ES-I3 (cell line): ENCODE measurements around the gene OR10A7.
"Not testable (repeated sequence)": the region's sequence is repeated elsewhere in the genome, so short reads cannot be mapped to it uniquely, and the experiment has no call there.

ENCODE experiments used
- H3K36me3 ChIP-seq: 2 replicates; pipeline ENCODE4 v1.6.1; 2013; ENCODE audit warnings: mild to moderate bottlenecking, low read length, control low read depth, moderate library complexity; ENCODE audit not compliant: insufficient read depth
- H3K4me1 ChIP-seq: 2 replicates; pipeline ENCODE4 v1.6.1; 2013; ENCODE audit warnings: mild to moderate bottlenecking, control low read depth, low read length; ENCODE audit not compliant: insufficient read depth
- H3K9ac ChIP-seq: 2 replicates; pipeline ENCODE4 v1.6.1; 2013; ENCODE audit warnings: low read depth, mild to moderate bottlenecking, low read length, moderate library complexity
- H3K9me3 ChIP-seq: 2 replicates; pipeline ENCODE4 v1.6.1; 2013; ENCODE audit warnings: mild to moderate bottlenecking, low read length, moderate library complexity; ENCODE audit not compliant: control insufficient read depth, insufficient read depth

The OR10A7 gene, protein sequence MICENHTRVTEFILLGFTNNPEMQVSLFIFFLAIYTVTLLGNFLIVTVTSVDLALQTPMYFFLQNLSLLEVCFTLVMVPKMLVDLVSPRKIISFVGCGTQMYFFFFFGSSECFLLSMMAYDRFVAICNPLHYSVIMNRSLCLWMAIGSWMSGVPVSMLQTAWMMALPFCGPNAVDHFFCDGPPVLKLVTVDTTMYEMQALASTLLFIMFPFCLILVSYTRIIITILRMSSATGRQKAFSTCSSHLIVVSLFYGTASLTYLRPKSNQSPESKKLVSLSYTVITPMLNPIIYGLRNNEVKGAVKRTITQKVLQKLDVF

DNA sequence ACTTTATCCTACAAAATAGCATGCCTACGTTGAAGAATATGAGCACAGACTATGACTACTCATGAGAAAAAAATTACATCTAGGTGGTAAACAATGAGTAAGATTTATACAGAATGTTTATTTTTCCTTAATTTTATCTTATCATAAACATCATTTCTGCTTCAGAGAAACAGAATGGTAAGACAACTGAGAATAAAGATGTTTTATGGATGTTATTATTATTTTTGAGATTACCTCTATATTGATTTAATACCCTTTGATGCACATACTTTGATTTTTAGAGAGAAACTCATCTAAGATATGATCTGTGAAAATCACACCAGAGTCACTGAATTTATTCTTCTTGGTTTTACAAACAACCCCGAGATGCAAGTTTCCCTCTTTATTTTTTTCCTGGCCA is at the start of gene OR10A7:
TSS of gene OR10A7 (plus strand) at position 301 of the 400 bp plus-strand sequence. CDS start at position 301, 0 bp downstream.
- Histone ChIP-seq H3K9me3 (no peaks in the 10 kb centered on the region), H3K36me3 (no peaks in the 10 kb centered on the region), H3K4me1 (no peaks in the 10 kb centered on the region), H3K9ac (no peak within 1 kb of the TSS)

GRCh38 chr12:55171445-55171844 is 49.4 kb upstream of the OR10A7 start:
- Histone ChIP-seq H3K4me1 (no peaks in the 10 kb centered on the region), H3K36me3 (no peaks in the 10 kb centered on the region)

DNA sequence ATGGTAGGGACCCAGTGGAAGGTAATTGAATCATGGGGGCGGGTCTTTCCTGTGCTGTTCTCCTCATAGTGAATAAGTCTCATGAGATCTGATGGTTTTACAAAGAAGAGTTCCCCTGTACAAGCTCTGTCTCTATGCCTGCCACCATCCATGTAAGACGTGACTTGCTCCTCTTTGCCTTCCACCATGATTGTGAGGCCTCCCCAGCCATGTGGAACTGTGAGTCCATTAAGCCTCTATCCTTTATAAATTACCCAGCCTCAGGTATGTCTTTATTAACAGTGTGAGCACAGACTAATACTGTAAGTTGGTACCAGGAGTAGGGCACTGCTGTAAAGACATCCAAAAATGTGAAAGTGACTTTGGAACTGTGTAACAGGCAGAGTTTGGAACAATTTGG is 49.0 kb upstream of the OR10A7 start:
- H3K4me1 ChIP-seq, H3K9ac ChIP-seq, H3K36me3 ChIP-seq, H3K9me3 ChIP-seq: not testable (repeated sequence)

More at GRCh38 chr12:55171445-55171844, 49.4 kb upstream of the OR10A7 start:
- H3K9ac ChIP-seq: no peak overlapping the region
- H3K9me3 ChIP-seq: 0 out of 2 replicates have a peak, but pooled peaks cover 5% of the 10 kb centered on the region

GRCh38 chr12:55172686-55173085 is 48.1 kb upstream of the OR10A7 start:
- Histone ChIP-seq H3K9me3 (0 out of 2 replicates have a peak, but pooled peaks cover 5% of the 10 kb centered on the region), H3K36me3 (no peaks in the 10 kb centered on the region), H3K9ac (no peak overlapping the region), H3K4me1 (no peaks in the 10 kb centered on the region)

DNA sequence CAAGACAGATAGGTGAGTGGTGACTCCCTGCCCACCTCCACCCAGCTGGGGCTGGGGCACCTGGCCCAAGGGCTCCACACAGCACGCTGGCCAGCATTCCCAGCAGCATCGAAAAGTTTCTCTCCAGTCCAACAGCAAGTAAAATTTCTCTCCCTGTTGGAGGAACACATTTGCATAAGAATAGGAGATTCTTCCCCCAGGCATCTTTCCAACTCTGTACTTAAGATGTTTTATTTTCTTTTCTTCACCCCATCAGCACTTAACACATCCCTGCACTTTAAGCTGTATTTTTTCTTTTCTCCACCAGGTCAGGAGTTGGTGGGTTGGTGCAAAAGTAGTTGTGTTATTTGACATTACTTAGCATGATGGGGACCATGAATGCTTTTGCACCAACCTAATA is 47.4 kb upstream of the OR10A7 start:
- Histone ChIP-seq H3K9ac (no peak overlapping the region), H3K4me1 (no peaks in the 10 kb centered on the region), H3K36me3 (no peaks in the 10 kb centered on the region), H3K9me3 (0 out of 2 replicates have a peak, but pooled peaks cover 5% of the 10 kb centered on the region)

DNA sequence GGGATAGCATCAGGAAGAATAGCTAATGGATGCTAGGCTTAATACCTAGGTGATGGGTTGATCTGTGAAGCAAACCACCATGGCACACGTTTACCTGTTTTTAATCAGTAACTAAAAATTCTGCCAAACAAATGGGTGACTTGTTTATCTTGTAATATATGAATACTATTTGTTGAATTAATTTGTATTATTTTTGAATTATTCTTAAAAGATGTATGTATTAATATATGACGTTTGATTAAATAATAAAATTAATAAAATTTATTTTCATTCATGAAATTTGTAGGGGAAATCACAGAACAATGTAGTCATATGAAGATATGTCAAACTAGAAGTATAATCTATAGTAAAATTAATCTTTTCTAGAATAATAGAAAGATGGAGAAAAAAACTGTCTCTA is 32.3 kb upstream of the OR10A7 start:
- Histone ChIP-seq H3K9ac (no peak overlapping the region), H3K9me3 (no peaks in the 10 kb centered on the region; the same call in 1 of the 2 replicates), H3K4me1 (no peaks in the 10 kb centered on the region), H3K36me3 (no peaks in the 10 kb centered on the region)

GRCh38 chr12:55188974-55189556 is 31.8 kb upstream of the OR10A7 start:
- no peaks in the 10 kb centered on the region; the same call in 1 of the 2 replicates for H3K9me3 ChIP-seq
- no peaks in the 10 kb centered on the region for H3K36me3 ChIP-seq
- no peaks in the 10 kb centered on the region for H3K4me1 ChIP-seq
- H3K9ac ChIP-seq: no peak overlapping the region

DNA sequence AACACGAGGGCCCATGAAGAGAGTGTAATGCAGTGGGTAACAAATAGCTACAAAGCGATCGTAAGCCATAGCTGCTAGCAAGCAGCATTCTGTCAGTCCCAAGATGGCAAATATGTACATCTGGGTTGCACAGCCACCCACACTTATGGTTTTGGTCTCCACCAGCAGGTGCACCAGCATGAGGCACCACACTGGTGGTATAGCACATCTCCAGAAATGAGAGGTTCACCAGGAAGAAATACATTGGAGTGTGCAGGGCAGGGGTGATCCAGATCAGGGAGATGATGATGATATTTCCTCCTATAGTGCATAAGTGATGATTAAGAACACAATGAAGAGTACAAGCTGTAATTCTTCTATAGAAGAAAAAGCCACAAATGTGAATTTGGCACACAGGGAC is 26.4 kb upstream of the OR10A7 start:
- Histone ChIP-seq H3K9ac (no peak overlapping the region), H3K9me3 (no peaks in the 10 kb centered on the region; the same call in 1 of the 2 replicates)

GRCh38 chr12:55226523-55226922 is 5.7 kb downstream of the OR10A7 start:
- H3K9me3 ChIP-seq: no peaks in the 10 kb centered on the region

More for the DNA sequence above, 26.4 kb upstream of the OR10A7 start:
- Histone ChIP-seq H3K36me3 (no peaks in the 10 kb centered on the region), H3K4me1 (no peaks in the 10 kb centered on the region)

DNA sequence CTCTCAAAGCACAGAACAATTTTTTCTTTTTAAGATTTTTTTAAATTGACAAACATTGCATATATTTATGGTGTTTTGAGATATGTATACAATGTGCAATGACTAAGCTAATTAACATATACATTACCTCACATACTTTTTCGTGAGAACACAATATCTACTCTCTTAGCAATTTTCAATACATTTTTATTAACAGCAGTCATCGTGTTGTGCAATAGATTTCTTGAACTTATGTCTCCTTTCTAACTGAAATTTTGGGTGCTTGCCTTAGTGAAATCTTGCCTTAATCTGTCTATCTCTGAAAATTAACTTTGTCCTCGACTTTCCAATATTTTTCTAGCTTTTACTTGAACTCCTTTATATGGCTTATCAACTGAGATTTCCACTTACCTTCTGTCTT is 6.8 kb downstream of the OR10A7 start:
- H3K4me1 ChIP-seq: no peaks in the 10 kb centered on the region
- no peak overlapping the region for H3K9ac ChIP-seq
- H3K9me3 ChIP-seq: no peaks in the 10 kb centered on the region
- no peaks in the 10 kb centered on the region for H3K36me3 ChIP-seq

More at GRCh38 chr12:55226523-55226922, 5.7 kb downstream of the OR10A7 start:
- no peak overlapping the region for H3K9ac ChIP-seq
- no peaks in the 10 kb centered on the region for H3K36me3 ChIP-seq
- H3K4me1 ChIP-seq: no peaks in the 10 kb centered on the region

GRCh38 chr12:55244309-55244708 is 23.5 kb downstream of the OR10A7 start, which contains the start of gene OR6C74:
Gene OR6C74 (plus strand): TSS chr12:55244609. CDS start chr12:55247288, 2,679 bp downstream.
- no peak within 1 kb of the TSS for H3K9ac ChIP-seq
- H3K36me3 ChIP-seq: no peaks in the 10 kb centered on the region
- no peaks in the 10 kb centered on the region for H3K9me3 ChIP-seq
- no peaks in the 10 kb centered on the region for H3K4me1 ChIP-seq

- H3K4me1 ChIP-seq: no peaks in the 10 kb centered on the region
- H3K9me3 ChIP-seq: no peaks in the 10 kb centered on the region
- no peaks in the 10 kb centered on the region for H3K36me3 ChIP-seq
- no peak overlapping the region; the same call in 1 of the 2 replicates for H3K9ac ChIP-seq
Observed at GRCh38 chr12:55246159-55246558, 25.3 kb downstream of the OR10A7 start.

DNA sequence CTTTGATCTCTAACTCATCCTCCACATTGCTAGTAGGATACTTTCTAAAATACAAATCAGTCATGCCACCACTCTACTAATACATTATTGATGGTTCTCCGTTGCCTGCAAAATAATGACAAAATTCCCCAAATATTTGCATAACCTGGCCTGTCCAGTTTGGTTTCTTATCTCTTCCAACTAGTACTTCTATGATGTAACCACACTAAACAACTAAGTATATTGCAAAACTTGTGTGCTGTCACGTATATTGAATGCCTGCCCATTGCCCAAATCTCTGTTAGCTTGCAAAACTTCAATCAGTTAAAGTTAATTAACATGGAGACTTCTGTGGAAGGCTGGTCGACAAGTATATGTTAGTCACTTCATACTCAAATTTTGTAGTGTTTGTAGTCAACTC is 30.1 kb downstream of the OR10A7 start:
- Histone ChIP-seq H3K4me1 (no peaks in the 10 kb centered on the region), H3K9me3 (no peaks in the 10 kb centered on the region), H3K9ac (no peak overlapping the region), H3K36me3 (no peaks in the 10 kb centered on the region)

GRCh38 chr12:55253281-55253680 is 32.5 kb downstream of the OR10A7 start:
- Histone ChIP-seq H3K4me1 (no peaks in the 10 kb centered on the region), H3K36me3 (no peaks in the 10 kb centered on the region), H3K9ac (no peak overlapping the region), H3K9me3 (no peaks in the 10 kb centered on the region)

DNA sequence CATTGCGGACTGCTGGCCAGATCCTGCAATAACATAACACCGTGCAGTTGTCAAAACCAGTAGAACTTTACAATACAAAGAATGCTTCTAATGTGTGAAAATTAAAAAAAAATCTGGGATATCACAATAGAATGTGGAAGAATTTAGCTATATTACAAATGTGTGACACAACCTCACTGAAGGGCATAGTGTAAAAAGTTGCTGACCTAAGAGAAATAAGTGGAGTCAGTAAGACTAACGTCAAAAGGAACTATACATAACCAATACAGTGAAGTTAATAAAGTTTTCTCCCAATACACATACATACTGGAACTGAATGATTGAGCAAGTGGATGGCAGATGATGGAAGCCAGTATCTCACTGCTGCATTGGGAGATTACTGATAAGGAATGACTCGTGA is 36.0 kb downstream of the OR10A7 start:
- Histone ChIP-seq H3K36me3 (no peaks in the 10 kb centered on the region), H3K9ac (no peak overlapping the region), H3K4me1 (no peaks in the 10 kb centered on the region), H3K9me3 (no peaks in the 10 kb centered on the region)
